22Rv1 (cell line): Measurements from ENCODE around the gene GALM.

Experiments used
- H3K27ac ChIP-seq: fragments of 450-650 bp; 2 replicates; pipeline ENCODE4 v1.5.1; 2017
- ZFX ChIP-seq: fragments of 450-650 bp; IDR thresholded peaks from 2 replicates; pipeline ENCODE4 v1.6.1; 2017; ENCODE audit warnings: antibody characterized with exemption, borderline replicate concordance
- TF ChIP-seq, protein P1 (sequence below): fragments of 450-650 bp; IDR thresholded peaks from 2 replicates; pipeline ENCODE4 v1.5.1; 2017; ENCODE audit warnings: mild to moderate bottlenecking

GALM gene

DNA sequence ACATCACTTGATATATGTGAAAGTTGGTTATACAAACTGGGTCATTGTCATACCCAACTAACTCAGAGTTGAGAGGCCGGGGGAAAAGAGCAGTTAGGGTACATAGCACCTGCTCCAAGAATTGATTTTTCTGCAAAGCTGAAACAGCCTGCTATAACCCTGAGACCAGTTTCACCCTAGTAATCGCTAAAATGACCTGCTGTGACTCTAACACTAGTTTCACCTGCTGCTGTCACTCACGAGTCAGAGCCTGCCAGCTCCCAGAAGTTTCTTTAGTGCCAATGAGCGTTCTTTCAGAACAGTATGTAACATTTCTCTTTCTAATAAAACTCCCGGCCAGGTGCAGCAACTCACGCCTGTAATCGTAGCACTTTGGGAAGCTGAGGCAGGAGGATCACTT is 57.3 kb downstream of the GALM start:
- TF ChIP-seq ZFX: no peak
- TF ChIP-seq, protein P1, sequence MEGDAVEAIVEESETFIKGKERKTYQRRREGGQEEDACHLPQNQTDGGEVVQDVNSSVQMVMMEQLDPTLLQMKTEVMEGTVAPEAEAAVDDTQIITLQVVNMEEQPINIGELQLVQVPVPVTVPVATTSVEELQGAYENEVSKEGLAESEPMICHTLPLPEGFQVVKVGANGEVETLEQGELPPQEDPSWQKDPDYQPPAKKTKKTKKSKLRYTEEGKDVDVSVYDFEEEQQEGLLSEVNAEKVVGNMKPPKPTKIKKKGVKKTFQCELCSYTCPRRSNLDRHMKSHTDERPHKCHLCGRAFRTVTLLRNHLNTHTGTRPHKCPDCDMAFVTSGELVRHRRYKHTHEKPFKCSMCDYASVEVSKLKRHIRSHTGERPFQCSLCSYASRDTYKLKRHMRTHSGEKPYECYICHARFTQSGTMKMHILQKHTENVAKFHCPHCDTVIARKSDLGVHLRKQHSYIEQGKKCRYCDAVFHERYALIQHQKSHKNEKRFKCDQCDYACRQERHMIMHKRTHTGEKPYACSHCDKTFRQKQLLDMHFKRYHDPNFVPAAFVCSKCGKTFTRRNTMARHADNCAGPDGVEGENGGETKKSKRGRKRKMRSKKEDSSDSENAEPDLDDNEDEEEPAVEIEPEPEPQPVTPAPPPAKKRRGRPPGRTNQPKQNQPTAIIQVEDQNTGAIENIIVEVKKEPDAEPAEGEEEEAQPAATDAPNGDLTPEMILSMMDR: no peak

DNA sequence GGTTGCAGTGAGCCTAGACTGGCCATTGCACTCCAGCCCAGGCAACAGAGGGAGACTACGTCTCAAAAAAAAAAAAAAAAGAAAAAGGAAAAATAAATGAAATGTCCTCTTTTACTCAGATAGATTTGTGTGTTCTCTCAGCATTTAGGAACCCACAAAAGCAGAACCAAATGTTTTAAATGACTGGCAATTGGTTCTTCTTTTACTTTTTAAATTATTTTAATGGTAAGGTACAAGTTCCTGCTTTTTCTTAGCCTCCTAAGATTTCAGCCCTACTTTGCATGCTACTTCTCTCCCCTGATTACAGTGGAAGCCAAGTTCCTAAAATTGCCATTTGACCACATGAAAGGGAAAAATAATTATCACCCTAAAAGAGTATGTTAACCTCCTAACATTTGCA is 61.7 kb downstream of the GALM start:
- no peak for TF ChIP-seq ZFX
- TF ChIP-seq, protein P1: no peak
- no peak overlapping the region for H3K27ac ChIP-seq

More for the DNA sequence above, 57.3 kb downstream of the GALM start:
- no peak overlapping the region for H3K27ac ChIP-seq

DNA sequence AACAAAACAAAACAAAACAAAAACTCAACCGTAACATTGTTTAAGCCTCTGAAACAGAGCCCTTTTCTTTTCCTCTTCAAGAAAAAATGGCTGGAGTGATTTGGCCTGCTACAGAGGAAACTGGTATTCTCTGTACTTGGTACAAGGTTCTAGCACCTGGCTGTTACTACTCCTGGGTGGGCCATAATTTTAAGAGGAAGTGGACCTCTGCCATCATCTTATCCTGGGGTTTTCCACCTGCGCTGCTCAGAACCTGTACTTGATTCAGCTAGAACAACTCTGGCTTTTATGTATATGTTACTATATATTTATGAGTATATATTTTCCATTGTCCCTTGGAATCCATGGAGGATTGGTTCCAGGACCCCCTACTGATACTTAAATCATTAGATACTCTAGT is 62.8 kb downstream of the GALM start:
- no peak overlapping the region for H3K27ac ChIP-seq
- TF ChIP-seq ZFX: no peak
- TF ChIP-seq, protein P1: no peak

DNA sequence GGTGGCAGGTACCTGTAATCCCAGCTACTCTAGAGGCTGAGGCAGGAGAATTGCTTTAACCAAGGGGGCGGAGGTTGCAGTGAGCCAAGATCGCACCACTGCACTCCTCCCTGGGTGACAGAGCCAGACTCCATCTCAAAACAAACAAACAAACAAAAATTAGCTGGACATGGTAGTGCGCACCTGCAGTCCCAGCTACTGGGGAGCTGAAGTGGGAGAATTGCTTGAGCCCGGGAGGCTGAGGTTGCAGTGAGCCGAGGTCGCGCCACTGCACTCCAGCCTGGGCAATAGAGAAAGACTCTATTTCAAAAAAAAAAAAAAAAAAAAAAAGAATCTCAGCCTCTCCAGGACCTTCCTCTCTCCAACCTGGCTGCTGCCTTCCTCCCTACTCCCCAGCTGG is 65.2 kb downstream of the GALM start:
- no peak for TF ChIP-seq ZFX
- TF ChIP-seq, protein P1: no peak
- H3K27ac ChIP-seq: no peak overlapping the region

DNA sequence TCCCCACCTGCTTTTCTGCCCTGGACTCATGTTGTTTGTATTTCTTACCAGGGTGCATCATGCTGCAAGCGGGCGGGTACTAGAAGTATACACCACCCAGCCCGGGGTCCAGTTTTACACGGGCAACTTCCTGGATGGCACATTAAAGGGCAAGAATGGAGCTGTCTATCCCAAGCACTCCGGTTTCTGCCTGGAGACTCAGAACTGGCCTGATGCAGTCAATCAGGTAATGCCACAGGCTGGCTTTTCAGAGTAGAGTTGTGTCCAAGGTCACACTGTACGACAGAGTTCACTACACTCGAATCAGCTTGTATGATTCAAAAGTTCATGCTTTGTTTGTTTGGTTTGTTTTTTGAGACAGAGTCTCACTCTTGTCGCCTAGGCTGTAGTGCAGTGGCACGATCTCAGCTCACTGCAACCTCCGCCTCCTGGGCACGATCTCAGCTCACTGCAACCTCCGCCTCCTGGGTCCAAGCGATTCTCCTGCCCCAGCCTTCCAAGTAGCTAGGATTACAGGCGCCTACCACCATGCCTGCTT is 65.8 kb downstream of the GALM start:
- no peak for TF ChIP-seq ZFX
- TF ChIP-seq, protein P1: no peak
- H3K27ac ChIP-seq: no peak overlapping the region

DNA sequence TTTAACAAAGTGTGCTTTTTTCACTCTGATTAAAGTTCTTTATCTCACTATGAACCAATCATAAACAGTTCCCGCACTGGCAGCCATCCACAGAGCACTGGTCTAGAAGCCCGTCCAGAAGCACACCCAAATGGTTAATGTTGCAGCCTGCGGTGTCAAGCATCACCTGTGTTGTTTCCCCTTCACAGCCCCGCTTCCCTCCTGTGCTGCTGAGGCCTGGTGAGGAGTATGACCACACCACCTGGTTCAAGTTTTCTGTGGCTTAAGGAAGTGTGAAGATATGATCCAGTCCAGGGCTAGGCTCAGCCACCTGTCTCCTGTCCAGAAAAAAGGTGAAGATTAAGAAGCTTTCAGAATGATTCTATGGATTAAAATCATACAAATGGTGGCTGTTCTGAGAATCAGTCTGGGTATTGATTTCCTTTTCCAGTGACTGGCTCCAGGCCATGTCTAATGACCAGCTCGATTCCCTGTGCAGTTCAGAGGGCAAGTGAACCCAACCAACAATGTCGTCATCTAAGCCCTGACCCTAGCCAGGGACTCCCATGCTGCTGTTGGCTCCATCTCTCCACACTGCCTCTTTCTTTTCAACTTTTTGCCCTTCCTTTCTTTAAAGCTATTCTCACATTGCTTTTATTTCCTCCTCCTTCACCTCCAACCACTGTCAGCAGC is 67.5 kb downstream of the GALM start:
- TF ChIP-seq ZFX: no peak
- TF ChIP-seq, protein P1: no peak
- H3K27ac ChIP-seq: no peak overlapping the region

DNA sequence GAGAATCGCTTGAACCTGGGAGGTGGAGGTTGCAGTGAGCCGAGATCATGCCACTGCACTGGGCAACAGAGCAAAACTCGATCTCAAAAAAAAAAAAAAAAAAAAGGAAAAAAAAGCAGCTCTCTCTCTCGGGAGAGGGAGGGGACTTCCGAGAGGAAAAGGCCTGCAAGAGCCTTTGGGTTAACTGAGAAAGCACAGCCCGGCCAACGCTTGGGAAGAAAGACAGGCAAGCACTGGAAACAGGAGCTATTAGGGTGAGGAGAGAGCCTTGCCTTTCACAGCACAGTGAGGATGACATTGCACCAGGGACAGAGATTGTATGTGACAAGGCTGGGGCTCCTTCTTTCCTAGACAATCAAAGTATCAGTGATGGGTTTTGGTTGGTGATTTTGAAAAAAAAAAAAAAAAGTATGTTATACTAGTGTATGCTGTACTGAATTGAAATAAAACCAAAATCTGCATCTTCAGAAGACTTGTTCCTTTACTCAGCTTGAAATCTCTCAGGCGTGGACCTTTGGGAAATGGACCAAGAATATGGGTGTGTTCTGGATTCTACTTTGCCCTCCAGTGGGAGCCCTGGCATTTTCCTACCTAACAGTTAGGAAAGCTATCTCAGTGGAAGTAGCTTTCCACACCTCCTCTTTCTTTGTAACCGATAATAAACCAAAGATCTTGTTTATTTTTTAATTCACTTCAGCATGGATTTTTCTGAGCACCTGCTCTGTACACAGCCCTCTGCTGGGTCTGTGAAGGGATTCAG is 68.6 kb downstream of the GALM start:
- H3K27ac ChIP-seq: no peak overlapping the region
- TF ChIP-seq, protein P1: no peak
- TF ChIP-seq ZFX: no peak
